Peyer's patch (tissue), 4 donors: ENCODE measurements around the gene C6orf132.
A peak's percentile ranks its signal among the peaks of the same experiment; 100 is the strongest.

ENCODE experiments used
- POLR2A ChIP-seq, 2 donors: fragments of 450-650 bp; IDR thresholded peaks; one replicate each; pipeline ENCODE4 v1.5.1; 2017; ENCODE audit warnings: antibody characterized with exemption in 2 of 2, mild to moderate bottlenecking in 2 of 2, moderate library complexity in 2 of 2
- TF ChIP-seq, protein P1 (sequence below), 6 experiments: fragments of 450-650 bp in 4 of 6; fragments of 200-600 bp in 2 of 6; sonication (generic) in 1 of 6; IDR thresholded peaks; one replicate each; pipeline ENCODE4 v1.5.1; 2017 to 2019; ENCODE audit warnings: antibody characterized with exemption in 6 of 6, mild to moderate bottlenecking in 3 of 6, moderate library complexity in 1 of 6

DNA sequence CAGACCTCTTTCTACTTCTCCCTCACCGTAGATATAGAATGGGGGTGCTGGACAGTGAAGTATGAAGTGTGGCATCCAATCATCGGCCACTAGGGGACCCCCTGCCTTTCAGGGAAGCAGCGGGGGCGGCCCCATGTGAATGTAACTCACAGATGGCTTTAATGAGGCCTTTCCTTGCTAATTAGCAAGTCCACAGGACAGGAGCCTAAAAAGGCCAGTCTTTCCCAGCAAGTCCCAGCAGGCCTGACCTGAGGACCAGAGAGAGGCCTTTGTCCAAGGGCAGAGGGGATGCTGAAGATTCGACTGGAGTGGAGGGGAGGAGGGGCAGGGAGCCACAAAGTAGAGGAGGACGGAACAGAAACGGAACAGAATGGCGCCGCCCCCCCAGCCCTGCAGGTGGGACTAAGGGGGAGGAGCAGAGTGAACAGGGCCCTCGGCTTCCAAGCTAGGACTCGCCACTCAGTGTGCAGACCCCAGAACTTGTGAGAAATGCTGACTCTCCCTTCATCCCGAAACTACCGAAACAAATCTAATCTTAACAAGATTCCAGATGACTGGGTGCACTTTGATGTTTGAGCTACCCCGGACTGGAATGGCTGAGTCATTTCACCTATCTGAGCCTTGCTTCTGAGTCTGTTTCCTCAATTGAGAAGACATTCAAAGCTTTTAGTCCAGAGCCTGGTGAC lies 5.8 kb downstream of the C6orf132 start:
- TF ChIP-seq POLR2A (IDR thresholded peaks at IDR 0.05), result no peak
- TF ChIP-seq, protein P1, sequence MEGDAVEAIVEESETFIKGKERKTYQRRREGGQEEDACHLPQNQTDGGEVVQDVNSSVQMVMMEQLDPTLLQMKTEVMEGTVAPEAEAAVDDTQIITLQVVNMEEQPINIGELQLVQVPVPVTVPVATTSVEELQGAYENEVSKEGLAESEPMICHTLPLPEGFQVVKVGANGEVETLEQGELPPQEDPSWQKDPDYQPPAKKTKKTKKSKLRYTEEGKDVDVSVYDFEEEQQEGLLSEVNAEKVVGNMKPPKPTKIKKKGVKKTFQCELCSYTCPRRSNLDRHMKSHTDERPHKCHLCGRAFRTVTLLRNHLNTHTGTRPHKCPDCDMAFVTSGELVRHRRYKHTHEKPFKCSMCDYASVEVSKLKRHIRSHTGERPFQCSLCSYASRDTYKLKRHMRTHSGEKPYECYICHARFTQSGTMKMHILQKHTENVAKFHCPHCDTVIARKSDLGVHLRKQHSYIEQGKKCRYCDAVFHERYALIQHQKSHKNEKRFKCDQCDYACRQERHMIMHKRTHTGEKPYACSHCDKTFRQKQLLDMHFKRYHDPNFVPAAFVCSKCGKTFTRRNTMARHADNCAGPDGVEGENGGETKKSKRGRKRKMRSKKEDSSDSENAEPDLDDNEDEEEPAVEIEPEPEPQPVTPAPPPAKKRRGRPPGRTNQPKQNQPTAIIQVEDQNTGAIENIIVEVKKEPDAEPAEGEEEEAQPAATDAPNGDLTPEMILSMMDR (IDR thresholded peaks at IDR 0.05), result peak in 4 of 6 experiments; percentile 3 to 26 (median 9)
